GM12878 (cell line): ENCODE data around the gene GSTO1. TPM values are rescaled to one million over a fixed set of nuclear protein-coding genes. Genes with fewer than 3 reads are reported as not detected.

Experiments
- ATAC-seq: fragments of 200-7000 bp; cut with Tn5 transposase; 3 replicates; pipeline ENCODE4 v1.9.1; 2020; ENCODE audit warnings: mild to moderate bottlenecking, moderate library complexity
- BruUV-seq: library from RNA; stranded (reverse); fragments of 400-500 nt; replicated peaks from 2 replicates; lab custom pipeline; 2021; lab: Mats Ljungman, UMichigan
- CTCF ChIA-PET: fragments of 300-600 bp; sonication (Branson Sonifier 250); formaldehyde crosslinking; extraction: SDS; loops from one replicate; lab custom pipeline; 2021; ENCODE audit warnings: inconsistent platforms; lab: Yijun Ruan, JAX
- POLR2A ChIA-PET: fragments of 350-600 bp; formaldehyde crosslinking; extraction: SDS; loops from one replicate; lab custom pipeline; 2021; ENCODE audit warnings: inconsistent platforms; lab: Charles Lee
- RAD21 ChIA-PET: fragments of 300-600 bp; sonication (Branson Sonifier 250); formaldehyde crosslinking; loops from one replicate; lab custom pipeline; 2023; ENCODE audit warnings: antibody characterized with exemption; ENCODE audit not compliant: unreplicated experiment; lab: Charles Lee
- SMC1A ChIA-PET: fragments of 300-600 bp; sonication (Branson Sonifier 250); formaldehyde crosslinking; loops from one replicate; lab custom pipeline; 2023; ENCODE audit not compliant: unreplicated experiment, uncharacterized antibody; lab: Charles Lee
- DNase-seq: peaks from one replicate; pipeline ENCODE4 v3.0.0-alpha.2; 2011; ENCODE audit warnings: low read depth, low spot score
- FAIRE-seq: peaks from 3 replicates; lab custom pipeline; 2011; peaks lifted over from hg19 to GRCh38; lab: Jason Lieb, UNC
- H2AFZ ChIP-seq: 2 replicates; pipeline ENCODE4 v1.6.0; 2011; ENCODE audit warnings: low read depth, low read length, control low read depth; ENCODE audit not compliant: control insufficient read depth
- H3K27ac ChIP-seq: 2 replicates; pipeline ENCODE4 v1.5.1; 2011; ENCODE audit warnings: control low read depth; ENCODE audit not compliant: control insufficient read depth, insufficient read depth
- H3K27me3 ChIP-seq, 2 experiments: replicated peaks in 1 of 2; 2 replicates each; pipeline versions ENCODE4 v1.6.0 to v1.6.1; 2011; ENCODE audit warnings: low read length in 1 of 2; ENCODE audit not compliant: control insufficient read depth in 2 of 2, insufficient read depth in 2 of 2
- H3K36me3 ChIP-seq, 2 experiments: 2 replicates each; pipeline ENCODE4 v1.5.1; 2011; ENCODE audit warnings: low read length in 1 of 2; ENCODE audit not compliant: control insufficient read depth in 2 of 2, insufficient read depth in 2 of 2
- H3K4me1 ChIP-seq: 2 replicates; pipeline ENCODE4 v1.6.1; 2011; ENCODE audit warnings: mild to moderate bottlenecking, low read length, moderate library complexity, mixed read lengths; ENCODE audit not compliant: control insufficient read depth, insufficient read depth
- H3K4me2 ChIP-seq: 2 replicates; pipeline ENCODE4 v1.6.0; 2011; ENCODE audit warnings: control low read depth; ENCODE audit not compliant: control insufficient read depth, insufficient read depth
- H3K4me3 ChIP-seq: fragments of 200-600 bp; sonication (generic); 2 replicates; pipeline ENCODE4 v1.5.1; 2016
- H3K79me2 ChIP-seq: 2 replicates; pipeline ENCODE4 v1.6.0; 2011; ENCODE audit warnings: low read length; ENCODE audit not compliant: control insufficient read depth, insufficient read depth
- H3K9ac ChIP-seq: 2 replicates; pipeline ENCODE4 v1.8.0; 2011; ENCODE audit warnings: low read length, control low read depth, mixed read lengths; ENCODE audit not compliant: control insufficient read depth, insufficient read depth
- H3K9me3 ChIP-seq: replicated peaks from 3 replicates; pipeline ENCODE4 v1.5.1; 2011; ENCODE audit warnings: mild to moderate bottlenecking, low read length; ENCODE audit not compliant: control insufficient read depth, insufficient read depth
- H4K20me1 ChIP-seq: 2 replicates; pipeline ENCODE4 v1.6.0; 2011; ENCODE audit not compliant: control insufficient read depth, insufficient read depth
- E4F1 ChIP-seq: fragments of 450-650 bp; IDR thresholded peaks from 2 replicates; pipeline ENCODE4 v1.6.1; 2018; ENCODE audit warnings: borderline replicate concordance, mild to moderate bottlenecking; ENCODE audit not compliant: partially characterized antibody
- IRF5 ChIP-seq: fragments of 450-650 bp; IDR thresholded peaks from 2 replicates; pipeline ENCODE4 v1.6.1; 2017; ENCODE audit warnings: borderline replicate concordance
- ZNF217 ChIP-seq: fragments of 450-650 bp; IDR thresholded peaks from 2 replicates; pipeline ENCODE4 v1.6.1; 2017; ENCODE audit warnings: antibody characterized with exemption, mild to moderate bottlenecking
- WGBS: methylation state at CpG from one replicate; pipeline ENCODE4 v1.1.6; 2016; ENCODE audit warnings: low lambda C conversion rate; ENCODE audit not compliant: insufficient replicate concordance, insufficient coverage; ENCODE audit errors: missing lambda C conversion rate; 5-methylcytosine and 5-hydroxymethylcytosine counted together
- in situ Hi-C: fragments of 300-500 bp; cut with MboI; formaldehyde crosslinking; loops from 9 replicates; pipeline ENCODE4 v1.14.3; 2018; ENCODE audit warnings: mixed read lengths
- intact Hi-C: fragments of 100-400 bp; cut with micrococcal nuclease; formaldehyde crosslinking; loops from one replicate; pipeline ENCODE4 v1.14.2; 2022; ENCODE audit not compliant: unreplicated experiment
- polyA plus RNA-seq, 11 experiments: library from polyadenylated mRNA; depleted of rRNA in 4 of 11; unstranded in 6 of 11; stranded (reverse) in 5 of 11; fragments of >200 nt; fragmentation: Nextera tagmentation in 4 of 11; fragmentation: Illumina TruSeq in 1 of 11; extraction: Ambion mirVana in 4 of 11; extraction: Trizol in 1 of 11; gene quantifications; 1 replicate in 1 of 11; 2 replicates in 10 of 11; pipeline versions ENCODE4 v1.2.1 to v1.2.3, GENCODE V29; 2011 to 2016; ENCODE audit warnings: inconsistent platforms in 2 of 11, missing spikeins in 2 of 11, low read depth in 1 of 11
- total RNA-seq, 4 experiments: library from RNA; depleted of rRNA in 3 of 4; stranded (reverse); fragments of >200 nt in 3 of 4; fragmentation: Illumina TruSeq in 1 of 4; extraction: Trizol in 1 of 4; gene quantifications; 2 replicates each; pipeline versions ENCODE4 v1.2.1 to v1.2.3, GENCODE V29; 2013 to 2021

GSTO1 gene
- total and polyA plus RNA-seq, 10 of the 15 experiments (the other 5 are each of a cell fraction or from before 2014, with no cell fraction given), result 53.1 to 197 (median 112) TPM

GRCh38 chr10:104260775-104261115 is 6.1 kb downstream of the GSTO1 start:
- Histone ChIP-seq H4K20me1 (no peaks in the 10 kb centered on the region), H3K79me2 (peaks cover 49% of the 10 kb centered on the region), H3K27ac (no peak overlapping the region), H3K4me2 (no peak overlapping the region), H2AFZ (no peak overlapping the region), H3K27me3 (no peaks in the 10 kb centered on the region), H3K4me3 (no peak overlapping the region), H3K36me3 (peaks cover 0 to 32% of the 10 kb centered on the region in 2 experiments; a peak in 3 of 4 replicates), H3K4me1 (peaks cover 3% of the 10 kb centered on the region; the same call in 1 of the 2 replicates), H3K9ac (no peak overlapping the region), H3K9me3 (no peaks in the 10 kb centered on the region)
- WGBS, result 17% methylated on average over 3 of the region's 3 CpGs
- in situ Hi-C loops (no loop called here), intact Hi-C loops (loop anchor here (10.0 kb wide), 1 partner anchor 356 kb away; no protein-coding TSS in a partner anchor)
- FAIRE-seq, result no peak
- DNase-seq, result no peak
- BruUV-seq, result no TSS peak
- ChIA-PET SMC1A (no interaction called here), POLR2A (no interaction called here), CTCF (interaction anchor here (1.0 to 13.2 kb wide), 3 partner anchors 13 to 31 kb away, joined by 3 to 105 read pairs (median 4); no protein-coding TSS in a partner anchor), RAD21 (no interaction called here)
- ATAC-seq, result no peak
- TF ChIP-seq ZNF217 (no peak), E4F1 (no peak), IRF5 (no peak)
- TF ChIP-seq, all 136 proteins: peak for 0
